Measurements from ENCODE around the gene PAMR1. TPM values are rescaled to one million over a fixed set of nuclear protein-coding genes. Genes with fewer than 3 reads are reported as not detected.

The PAMR1 gene
- total and polyA plus RNA-seq, 2 of the 8 experiments (the other 6 are each of a cell fraction or from before 2014, with no cell fraction given), result 3.0 to 6.9 TPM

GRCh38 chr11:35413598-35413997 is 111.8 kb downstream of the PAMR1 start (continued):
- TF ChIP-seq CTBP2 (IDR thresholded peaks at IDR 0.05; ENCODE audit: borderline replicate concordance, insufficient read depth, insufficient read length, low read length) (no peak), EZH2 (IDR thresholded peaks at IDR 0.05; ENCODE audit: low read depth, low read length, severe bottlenecking) (no peak)

Measured in H1 (cell line).